Measurements from ENCODE around the gene DRAXIN. TPM values are rescaled to one million over a fixed set of nuclear protein-coding genes. Genes with fewer than 3 reads are reported as not detected.

The DRAXIN gene
- total RNA-seq, 1 experiment from 2014 or later, result 0.36 TPM

GRCh38 chr1:11774753-11775152 lies 83.2 kb downstream of the DRAXIN start:
- no peaks in the 10 kb centered on the region for H3K27me3 ChIP-seq
- no peaks in the 10 kb centered on the region for H3K36me3 ChIP-seq
- no peaks in the 10 kb centered on the region for H3K9me3 ChIP-seq
- no peak for DNase-seq
- H3K4me3 ChIP-seq, result no peak overlapping the region

Other genes with a start within 250 kb of the DRAXIN start
- gene DISP3, start 212.6 kb upstream of the DRAXIN start, total RNA-seq (2014; rRNA removed; shearing (Covaris generic); ENCODE audit: low replicate concordance), result 0.16 TPM in 1 of 2 replicates, not detected in the other
- gene FBXO2, start 37.3 kb upstream of the DRAXIN start, total RNA-seq (2014; rRNA removed; shearing (Covaris generic); ENCODE audit: low replicate concordance), result not detected in 2 replicates
- 11.3 and 23.1 TPM in 2 replicates for gene FBXO44, start 36.8 kb upstream of the DRAXIN start, total RNA-seq (2014; rRNA removed; shearing (Covaris generic); ENCODE audit: low replicate concordance)
- 9.7 and 17.3 TPM in 2 replicates for gene FBXO6, start 27.5 kb upstream of the DRAXIN start, total RNA-seq (2014; rRNA removed; shearing (Covaris generic); ENCODE audit: low replicate concordance)
- gene MAD2L2, start 10.6 kb upstream of the DRAXIN start, total RNA-seq (2014; rRNA removed; shearing (Covaris generic); ENCODE audit: low replicate concordance), result 60.2 and 71.1 TPM in 2 replicates
- 43.5 and 53.7 TPM in 2 replicates for gene AGTRAP, start 44.4 kb downstream of the DRAXIN start, total RNA-seq (2014; rRNA removed; shearing (Covaris generic); ENCODE audit: low replicate concordance)
- not detected in 2 replicates for gene C1orf167, start 70.5 kb downstream of the DRAXIN start, total RNA-seq (2014; rRNA removed; shearing (Covaris generic); ENCODE audit: low replicate concordance)
- gene MTHFR, start 114.3 kb downstream of the DRAXIN start, total RNA-seq (2014; rRNA removed; shearing (Covaris generic); ENCODE audit: low replicate concordance), result 3.8 and 7.8 TPM in 2 replicates
- 1.5 and 6.1 TPM in 2 replicates for gene CLCN6, start 114.5 kb downstream of the DRAXIN start, total RNA-seq (2014; rRNA removed; shearing (Covaris generic); ENCODE audit: low replicate concordance)
- gene NPPA, start 156.1 kb downstream of the DRAXIN start, total RNA-seq (2014; rRNA removed; shearing (Covaris generic); ENCODE audit: low replicate concordance), result not detected in 2 replicates
- not detected in 2 replicates for gene NPPB, start 167.2 kb downstream of the DRAXIN start, total RNA-seq (2014; rRNA removed; shearing (Covaris generic); ENCODE audit: low replicate concordance)
- gene KIAA2013, start 234.7 kb downstream of the DRAXIN start, total RNA-seq (2014; rRNA removed; shearing (Covaris generic); ENCODE audit: low replicate concordance), result 43.8 and 57.2 TPM in 2 replicates
- 124 and 169 TPM in 2 replicates for gene PLOD1, start 243.0 kb downstream of the DRAXIN start, total RNA-seq (2014; rRNA removed; shearing (Covaris generic); ENCODE audit: low replicate concordance)